Hindlimb muscle (tissue), 1 donor: ENCODE results near the gene COP1. TPM values are rescaled to one million over a fixed set of nuclear protein-coding genes. Genes with fewer than 3 reads are reported as not detected.
A peak's percentile ranks its signal among the peaks of the same experiment; 100 is the strongest.

Experiments used
- DNase-seq: peaks from one replicate; pipeline ENCODE4 v3.0.0-alpha.2; 2013
- polyA plus RNA-seq: library from polyadenylated mRNA; unstranded; fragments of 120-200 nt; gene quantifications from one replicate; pipeline ENCODE4 v1.2.1, GENCODE V29; 2013; ENCODE audit not compliant: insufficient read length

The COP1 gene
- polyA plus RNA-seq, 1 donor: 32.8 TPM

- peak; percentile 19 for DNase-seq
Observed at GRCh38 chr1:175947771-175948170, 259.3 kb downstream of the COP1 start.

- no peak for DNase-seq
Observed at GRCh38 chr1:175944591-175944990, 262.5 kb downstream of the COP1 start.

DNA sequence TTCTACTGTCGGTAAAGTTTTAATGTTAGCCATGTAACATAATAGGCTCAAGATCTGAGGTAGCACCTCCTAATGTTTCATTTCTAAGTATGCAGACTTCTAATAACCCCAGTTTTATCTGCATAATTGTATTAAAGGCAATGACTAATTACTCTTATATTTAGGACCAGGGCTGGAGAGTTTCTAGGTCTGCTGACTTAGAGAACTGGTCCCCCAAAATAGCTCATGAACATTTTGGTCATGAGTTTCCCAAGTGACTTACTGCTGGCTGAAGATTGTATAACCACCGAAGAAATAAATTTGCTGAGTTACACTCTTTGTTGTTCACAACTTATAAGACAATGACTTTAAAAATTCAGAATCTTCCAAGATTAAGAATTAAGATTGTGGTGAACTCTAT is 265.9 kb downstream of the COP1 start:
- DNase-seq: no peak

DNA sequence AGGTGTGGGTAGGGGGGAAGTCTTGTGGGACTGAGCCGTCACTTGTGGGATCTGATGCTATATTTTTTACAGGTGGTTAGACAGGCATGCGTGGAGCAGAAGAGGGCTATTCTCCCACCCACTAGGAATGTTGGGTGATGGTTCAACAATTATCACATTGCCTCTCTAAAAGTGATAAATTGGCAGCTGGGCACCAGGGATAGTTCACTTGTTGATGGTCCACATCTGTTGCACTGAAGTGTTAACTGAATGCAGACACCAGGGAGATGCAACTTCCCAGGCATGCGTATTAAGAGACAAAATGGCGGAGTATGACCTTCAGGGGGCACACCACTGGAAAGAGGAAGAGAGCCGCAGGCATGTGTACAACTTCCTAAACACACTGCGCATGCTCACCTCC is 270.4 kb downstream of the COP1 start:
- no peak for DNase-seq

GRCh38 chr1:175935566-175936115 is 271.4 kb downstream of the COP1 start:
- DNase-seq: no peak

- no peak for DNase-seq
Observed at GRCh38 chr1:175935166-175935565, 271.9 kb downstream of the COP1 start.

DNA sequence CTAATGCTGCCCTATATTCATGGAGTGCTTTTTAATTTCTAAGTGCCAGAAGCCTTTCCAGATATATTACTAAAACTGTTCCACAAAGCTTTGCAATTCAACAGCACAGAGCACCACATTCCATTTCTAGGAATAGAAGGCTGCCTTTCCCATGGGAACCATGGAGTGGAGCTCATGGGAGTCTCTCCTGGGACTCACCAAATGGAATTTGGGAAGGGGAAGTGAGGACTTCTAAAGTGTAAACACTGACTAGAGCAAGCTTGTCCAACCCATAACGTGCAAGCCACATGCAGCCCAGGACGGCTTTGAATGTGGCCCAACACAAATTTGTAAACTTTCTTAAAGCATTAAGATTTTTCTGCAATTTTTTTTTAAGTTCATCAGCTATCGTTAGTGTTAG is 273.3 kb downstream of the COP1 start:
- no peak for DNase-seq

DNA sequence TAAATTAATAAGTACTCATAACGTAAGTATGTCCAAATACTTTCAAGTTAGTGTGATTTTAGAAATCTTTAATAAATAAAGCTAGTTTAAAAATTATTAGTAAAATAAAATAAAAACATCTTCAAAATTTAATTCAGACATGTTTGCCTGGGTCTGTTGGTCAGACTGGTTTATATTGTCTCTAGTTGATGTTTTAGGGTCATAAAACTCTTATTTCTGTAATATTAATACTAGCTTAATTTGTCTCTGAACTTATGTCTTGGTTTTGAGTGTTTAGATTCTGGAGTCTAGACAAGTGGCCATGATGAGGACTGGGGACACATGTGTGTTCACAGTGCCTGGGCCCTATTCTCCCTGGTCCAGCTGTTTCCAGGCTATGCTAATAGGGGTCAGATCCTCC is 279.1 kb downstream of the COP1 start:
- no peak for DNase-seq

DNA sequence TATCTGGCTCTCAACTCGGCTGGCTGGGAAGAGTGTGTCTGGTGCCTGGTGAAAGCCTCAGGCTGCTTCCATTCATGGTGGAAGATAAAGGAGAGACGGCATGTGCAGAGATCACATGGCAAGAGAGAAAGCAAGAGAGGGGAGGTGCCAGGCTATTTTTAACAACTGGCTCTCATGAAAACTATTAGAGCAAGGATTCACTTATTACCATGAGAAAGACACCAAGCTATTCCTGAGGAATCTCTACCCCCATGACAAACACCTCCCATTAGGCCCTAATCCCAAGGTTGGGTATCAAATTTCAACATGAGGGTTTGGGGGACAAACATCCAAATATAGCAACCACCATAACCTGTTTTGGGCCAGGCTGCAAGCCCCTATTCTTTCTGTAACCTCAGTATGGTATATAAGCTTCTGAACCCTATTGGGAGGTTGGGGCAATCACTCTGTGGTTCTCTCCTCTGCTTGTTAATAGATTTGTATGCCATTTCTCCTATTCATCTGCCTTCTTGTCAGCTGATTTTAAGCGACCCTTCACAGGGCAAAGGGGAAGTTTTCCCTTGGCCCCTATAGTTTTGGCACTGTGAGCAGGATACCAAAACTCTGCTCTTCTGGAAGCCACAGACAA is 284.7 kb downstream of the COP1 start:
- no peak for DNase-seq

- DNase-seq: no peak
Observed at GRCh38 chr1:175920381-175920780, 286.7 kb downstream of the COP1 start.

GRCh38 chr1:175919001-175919400 is 288.1 kb downstream of the COP1 start:
- no peak for DNase-seq

DNA sequence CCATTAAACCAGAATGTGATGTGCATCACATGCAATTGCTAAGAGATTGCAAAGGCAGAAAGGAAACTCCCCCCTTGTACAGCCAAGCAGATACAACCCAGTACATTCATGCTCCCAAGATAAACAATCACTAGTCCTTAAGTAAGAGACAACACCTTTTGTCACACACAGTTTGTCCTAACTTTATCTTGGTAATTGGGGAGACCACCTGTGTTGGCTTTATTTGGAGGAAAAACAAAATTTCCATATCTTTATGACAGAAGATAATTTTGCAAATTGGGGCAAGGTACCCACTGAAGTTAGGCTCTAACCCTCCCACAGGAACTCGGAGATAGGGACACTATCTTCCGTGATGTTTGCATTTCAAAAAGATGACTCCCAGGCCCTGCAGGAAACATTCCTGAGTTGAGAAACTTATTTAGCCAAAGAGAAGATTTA is 288.7 kb downstream of the COP1 start:
- no peak for DNase-seq

DNA sequence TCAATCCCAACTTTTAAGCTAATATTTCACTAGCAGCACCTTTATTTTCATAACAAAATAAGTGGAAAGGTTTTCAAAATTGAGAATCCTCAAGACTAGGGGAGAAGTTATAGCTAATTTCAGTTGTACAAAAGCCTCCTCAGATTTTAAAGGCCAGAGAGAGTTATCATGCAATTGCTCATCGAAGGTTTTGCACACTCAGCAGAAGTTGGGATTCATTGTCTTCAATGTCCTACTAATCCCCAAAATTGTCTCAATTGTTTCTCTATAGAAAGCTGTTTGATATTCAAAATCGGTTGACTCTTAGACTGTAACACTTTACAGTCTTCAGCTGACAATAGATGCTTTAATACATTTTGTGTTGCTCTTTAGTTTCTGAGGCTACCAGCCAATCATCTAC is 293.0 kb downstream of the COP1 start:
- DNase-seq: no peak

GRCh38 chr1:175911138-175911537 is 295.9 kb downstream of the COP1 start:
- no peak for DNase-seq

DNA sequence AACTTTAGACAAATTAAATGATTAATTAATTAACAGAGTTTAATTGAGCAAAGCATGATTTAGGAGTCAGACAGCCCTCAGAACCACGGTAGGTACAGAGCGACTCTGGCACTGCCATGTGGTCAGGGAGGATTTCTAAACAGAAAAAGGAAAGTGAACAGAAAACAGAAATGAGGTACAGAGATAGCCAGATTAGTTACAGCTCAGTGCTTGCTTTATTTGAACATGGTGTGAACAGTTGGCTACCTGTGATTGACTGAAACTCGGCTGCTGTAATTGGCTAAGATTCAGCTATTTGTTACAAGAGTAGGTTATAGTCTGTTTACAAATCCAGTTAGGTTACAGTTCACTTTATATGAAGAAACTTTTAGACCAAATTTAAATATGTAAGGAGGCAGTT is 300.7 kb downstream of the COP1 start:
- no peak for DNase-seq

DNA sequence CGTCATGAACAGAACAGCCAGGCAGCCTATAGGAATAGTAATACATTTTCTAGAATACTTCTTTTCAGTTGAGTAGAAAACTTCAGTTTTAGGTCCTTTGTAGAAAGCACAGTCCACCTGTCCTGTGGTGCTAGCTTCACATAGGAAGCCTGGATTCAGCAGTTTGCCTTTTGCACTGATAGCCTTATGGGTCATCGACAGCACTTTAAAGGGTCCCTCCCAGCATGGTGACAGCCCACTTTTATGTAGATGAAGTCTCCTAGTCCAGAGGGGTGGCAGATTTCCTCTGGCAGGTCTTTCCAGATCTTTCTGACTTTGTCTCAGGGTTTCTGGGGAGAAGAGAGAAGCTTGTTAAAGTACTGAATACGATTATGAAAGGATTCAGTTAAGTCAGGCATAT is 302.3 kb downstream of the COP1 start:
- DNase-seq: no peak

- no peak for DNase-seq
Observed at GRCh38 chr1:175902281-175902680, 304.8 kb downstream of the COP1 start.

DNA sequence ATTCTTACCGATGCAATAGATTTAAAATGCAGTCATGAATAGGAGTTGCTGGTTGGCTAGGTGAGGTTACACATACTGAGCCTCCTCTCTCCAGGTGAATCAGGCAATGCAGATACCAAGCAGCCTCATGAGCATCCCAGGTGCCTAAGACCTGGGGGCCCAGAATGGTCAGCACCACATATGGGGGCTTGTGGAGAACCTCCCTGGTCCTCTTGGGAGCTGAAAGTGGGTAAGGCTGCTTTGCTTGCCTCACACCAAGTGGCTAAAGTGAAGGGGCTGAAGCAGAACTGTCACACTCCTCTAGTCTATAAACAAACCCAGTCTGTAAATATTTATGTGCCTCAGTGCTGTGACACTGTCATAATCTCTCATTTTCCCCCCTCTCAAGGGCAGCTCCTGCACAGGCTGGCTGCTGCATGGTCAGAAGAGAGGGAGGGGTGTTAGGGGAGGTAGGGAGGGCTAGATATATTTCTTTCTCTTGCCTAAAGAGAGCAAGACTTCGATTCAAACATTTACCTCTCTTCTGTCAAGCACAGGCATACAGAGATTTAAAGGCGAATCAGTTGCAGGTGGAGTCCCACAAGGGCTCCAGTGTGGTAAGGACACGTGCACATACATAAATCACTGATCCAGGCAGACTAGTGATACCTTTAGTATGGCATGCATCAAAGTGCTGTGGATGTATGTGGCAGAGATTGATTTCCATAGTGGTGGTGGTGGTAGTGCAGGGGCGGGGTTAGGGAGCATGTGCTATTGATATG is 305.8 kb downstream of the COP1 start:
- DNase-seq: no peak

DNA sequence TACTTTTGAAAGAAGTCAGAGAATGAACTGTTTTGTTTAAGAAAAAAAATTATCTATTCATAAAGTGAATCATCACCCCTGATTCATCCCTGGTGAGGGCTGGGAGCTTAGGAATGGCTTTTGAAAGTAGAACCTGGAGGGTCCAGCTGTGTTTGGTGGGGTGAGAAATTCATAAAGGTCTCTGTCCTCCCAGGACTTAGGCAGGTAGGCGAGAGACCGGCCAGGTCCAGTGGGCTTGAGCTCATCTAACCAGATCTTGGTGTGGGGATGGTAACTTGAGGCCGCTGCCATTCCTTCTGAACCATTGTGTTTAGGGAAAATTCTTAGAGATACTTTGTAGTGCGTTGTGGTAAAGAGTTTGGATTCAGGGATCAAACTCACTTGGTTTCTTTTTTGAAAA is 306.9 kb downstream of the COP1 start:
- DNase-seq: no peak

DNA sequence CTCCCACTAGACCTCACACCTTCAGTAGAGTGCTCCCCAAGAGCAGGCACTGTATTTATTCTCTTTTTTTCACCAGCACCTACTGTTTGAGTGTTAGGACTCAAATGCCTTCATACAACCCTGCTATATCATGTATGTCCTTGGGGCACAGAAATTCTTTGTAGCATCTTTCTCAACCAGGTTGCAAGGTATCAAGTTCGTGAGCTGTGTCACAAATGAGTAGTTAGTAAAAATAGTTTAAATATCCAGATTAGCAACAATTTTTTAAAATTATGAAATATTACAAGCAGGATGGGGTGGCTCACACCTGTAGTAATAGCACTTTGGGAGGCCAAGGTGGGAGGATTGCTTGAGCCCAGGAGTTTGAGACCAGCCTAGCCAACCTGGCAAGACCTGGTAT is 311.1 kb downstream of the COP1 start:
- DNase-seq: no peak
